Activated CD8-positive, alpha-beta memory T cell treated with anti-CD3 and anti-CD28 coated beads, Interleukin-2, amount 50 U/mL, for 48 hours (primary cell): Measurements from ENCODE around the gene DIS3L2.
A peak's percentile ranks its signal among the peaks of the same experiment; 100 is the strongest.

Experiments
- DNase-seq: peaks from one replicate; pipeline ENCODE4 v3.0.0-alpha.2; 2020

Gene DIS3L2

GRCh38 chr2:232276084-232276732 lies 314.7 kb downstream of the DIS3L2 start:
- no peak for DNase-seq

- no peak for DNase-seq
These were observed 315.3 kb downstream of the DIS3L2 start for GRCh38 chr2:232276733-232277313.

GRCh38 chr2:232278534-232278933 lies 317.0 kb downstream of the DIS3L2 start:
- no peak for DNase-seq

- DNase-seq, result no peak
These were observed 318.8 kb downstream of the DIS3L2 start for GRCh38 chr2:232280341-232280740.

- no peak for DNase-seq
These were observed 320.5 kb downstream of the DIS3L2 start for GRCh38 chr2:232281858-232282507.

GRCh38 chr2:232282508-232283055 lies 321.1 kb downstream of the DIS3L2 start:
- DNase-seq, result no peak

- DNase-seq, result no peak
These were observed 324.7 kb downstream of the DIS3L2 start for GRCh38 chr2:232286001-232286868.

GRCh38 chr2:232287316-232287715 lies 325.8 kb downstream of the DIS3L2 start:
- DNase-seq, result no peak

GRCh38 chr2:232288489-232289030 lies 327.0 kb downstream of the DIS3L2 start:
- DNase-seq, result no peak

GRCh38 chr2:232290668-232291067 lies 329.2 kb downstream of the DIS3L2 start:
- DNase-seq, result no peak

- DNase-seq, result no peak
These were observed 329.8 kb downstream of the DIS3L2 start for GRCh38 chr2:232291343-232291742.

- DNase-seq, result peak; percentile 77
These were observed 331.1 kb downstream of the DIS3L2 start for GRCh38 chr2:232292395-232293154.

GRCh38 chr2:232293191-232293590 lies 331.7 kb downstream of the DIS3L2 start:
- no peak for DNase-seq

GRCh38 chr2:232295971-232296370 lies 334.5 kb downstream of the DIS3L2 start:
- DNase-seq, result no peak

GRCh38 chr2:232296776-232297525 lies 335.4 kb downstream of the DIS3L2 start:
- no peak for DNase-seq

- DNase-seq, result no peak
These were observed 337.6 kb downstream of the DIS3L2 start for GRCh38 chr2:232299084-232299483.

GRCh38 chr2:232299927-232300674 lies 338.6 kb downstream of the DIS3L2 start:
- no peak for DNase-seq

GRCh38 chr2:232300894-232301387 lies 339.4 kb downstream of the DIS3L2 start:
- no peak for DNase-seq

- DNase-seq, result no peak
These were observed 342.7 kb downstream of the DIS3L2 start for GRCh38 chr2:232304236-232304635.

GRCh38 chr2:232306741-232307305 lies 345.3 kb downstream of the DIS3L2 start:
- no peak for DNase-seq
